Measurements from ENCODE around the gene PLXND1. TPM values are rescaled to one million over a fixed set of nuclear protein-coding genes. Genes with fewer than 3 reads are reported as not detected.

PLXND1 gene
- total RNA-seq, 4 donors from 2014 or later, result 50.5 to 89.9 (median 76.6) TPM

GRCh38 chr3:129587566-129588210 lies 18.8 kb downstream of the PLXND1 start:
- TF ChIP-seq POLR2AphosphoS5 (IDR thresholded peaks at IDR 0.05) (no peak), POLR2A (IDR thresholded peaks at IDR 0.05; ENCODE audit: low read depth) (no peak), EP300 (IDR thresholded peaks at IDR 0.05) (no peak), CTCF (IDR thresholded peaks at IDR 0.05) (no peak)
- DNase-seq (ENCODE audit: extremely low spot score), result no peak
- peaks cover 0 to 58% (median 40%) of the 10 kb centered on the region in 4 donors for H3K36me3 ChIP-seq
- intact Hi-C loops (cut with DNase I), result no loop called here
- H3K9me3 ChIP-seq, result no peaks in the 10 kb centered on the region
- no peak overlapping the region for H3K4me3 ChIP-seq
- WGBS, result 89% methylated on average over 6 of the region's 10 CpGs
- peaks cover 44 to 74% (median 54%) of the 10 kb centered on the region in 4 donors for H3K4me1 ChIP-seq
- peak overlapping the region in 3 of 4 donors; percentile 30 to 45 (median 39) for H3K27ac ChIP-seq (replicated peaks in 1 of 4)
- no peaks in the 10 kb centered on the region for H3K27me3 ChIP-seq

- intact Hi-C loops (cut with DNase I), result no loop called here
- 58% methylated on average over 13 of the region's 17 CpGs for WGBS
- Histone ChIP-seq H3K27me3 (no peaks in the 10 kb centered on the region), H3K36me3 (peaks cover 0 to 64% (median 47%) of the 10 kb centered on the region in 4 donors), H3K4me3 (no peak overlapping the region), H3K4me1 (peaks cover 38 to 66% (median 46%) of the 10 kb centered on the region in 4 donors), H3K27ac (replicated peaks in 1 of 4) (peak overlapping the region in 3 of 4 donors; percentile 30 to 45 (median 39)), H3K9me3 (no peaks in the 10 kb centered on the region)
- DNase-seq (ENCODE audit: extremely low spot score), result no peak
- no peak for TF ChIP-seq CTCF (IDR thresholded peaks at IDR 0.05)
- peak in 1 of 2 donors; percentile 19 for TF ChIP-seq POLR2AphosphoS5 (IDR thresholded peaks at IDR 0.05)
- TF ChIP-seq POLR2A (IDR thresholded peaks at IDR 0.05; ENCODE audit: low read depth), result no peak
Observed at GRCh38 chr3:129586746-129587430, 19.6 kb downstream of the PLXND1 start.

GRCh38 chr3:129585949-129586657 lies 20.4 kb downstream of the PLXND1 start:
- H3K36me3 ChIP-seq, result peaks cover 0 to 72% (median 54%) of the 10 kb centered on the region in 4 donors
- WGBS, result 94% methylated on average over 10 of the region's 27 CpGs
- DNase-seq (ENCODE audit: extremely low spot score), result no peak
- peaks cover 30 to 58% (median 39%) of the 10 kb centered on the region in 4 donors for H3K4me1 ChIP-seq
- H3K27ac ChIP-seq (replicated peaks in 1 of 4), result no peak overlapping the region
- H3K4me3 ChIP-seq, result no peak overlapping the region
- H3K9me3 ChIP-seq, result no peaks in the 10 kb centered on the region
- no peaks in the 10 kb centered on the region for H3K27me3 ChIP-seq
- TF ChIP-seq POLR2AphosphoS5 (IDR thresholded peaks at IDR 0.05) (no peak), POLR2A (IDR thresholded peaks at IDR 0.05; ENCODE audit: low read depth) (no peak), CTCF (IDR thresholded peaks at IDR 0.05) (no peak), EP300 (IDR thresholded peaks at IDR 0.05) (no peak)
- intact Hi-C loops (cut with DNase I), result no loop called here

- WGBS, result 69% methylated on average over 3 of the region's 3 CpGs
- Histone ChIP-seq H3K9me3 (no peaks in the 10 kb centered on the region), H3K27me3 (no peaks in the 10 kb centered on the region), H3K36me3 (peaks cover 0 to 85% (median 64%) of the 10 kb centered on the region in 4 donors), H3K27ac (replicated peaks in 1 of 4) (no peak overlapping the region), H3K4me3 (no peak overlapping the region), H3K4me1 (peaks cover 16 to 43% (median 25%) of the 10 kb centered on the region in 4 donors)
- DNase-seq (ENCODE audit: extremely low spot score), result no peak
- intact Hi-C loops (cut with DNase I), result no loop called here
- no peak for TF ChIP-seq POLR2A (IDR thresholded peaks at IDR 0.05; ENCODE audit: low read depth)
- TF ChIP-seq EP300 (IDR thresholded peaks at IDR 0.05), result no peak
- no peak for TF ChIP-seq POLR2AphosphoS5 (IDR thresholded peaks at IDR 0.05)
- no peak for TF ChIP-seq CTCF (IDR thresholded peaks at IDR 0.05)
Observed at GRCh38 chr3:129584631-129585030, 21.8 kb downstream of the PLXND1 start.
